Measurements from ENCODE around the gene CRYGB. TPM values are rescaled to one million over a fixed set of nuclear protein-coding genes. Genes with fewer than 3 reads are reported as not detected.

The CRYGB gene
- total and polyA plus RNA-seq, 2 of the 4 experiments (the other 2 are of a cell fraction), result not detected

DNA sequence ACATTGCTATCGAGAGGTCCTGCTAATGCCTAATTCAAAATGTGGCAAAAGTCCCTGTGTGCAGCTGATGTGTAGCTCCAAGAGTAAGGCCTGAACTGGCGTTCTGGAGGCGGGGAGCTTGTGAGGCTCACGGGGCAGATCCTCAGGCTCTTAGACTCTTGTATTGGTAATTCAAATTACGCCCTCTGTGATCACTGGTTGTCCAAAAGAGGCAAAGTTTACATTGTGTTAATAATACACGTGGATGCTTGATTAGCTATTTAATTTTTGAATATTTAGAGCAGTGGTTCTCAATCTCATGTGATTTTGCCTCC, 29.8 kb upstream of the CRYGB start:
- Histone ChIP-seq H3K4me3 (ENCODE audit: insufficient read depth, low read depth, low read length) (no peak overlapping the region), H3K4me1 (ENCODE audit: control insufficient read depth, insufficient read depth, low read length) (no peaks in the 10 kb centered on the region), H3K36me3 (ENCODE audit: control insufficient read depth, insufficient read depth, low read length) (no peaks in the 10 kb centered on the region), H3K23ac (ENCODE audit: low read depth, low read length) (no peak overlapping the region), H2BK5ac (ENCODE audit: low read depth, low read length, poor library complexity, severe bottlenecking) (no peak overlapping the region), H2AK5ac (ENCODE audit: low read depth, low read length) (no peak overlapping the region), H3K27ac (ENCODE audit: insufficient read depth, low read length) (no peak overlapping the region), H2BK20ac (ENCODE audit: low read depth, low read length) (no peak overlapping the region), H4K8ac (ENCODE audit: low read depth in 2 of 2, low read length in 2 of 2) (no peak overlapping the region), H3K18ac (ENCODE audit: low read depth, low read length) (no peak overlapping the region), H3K9me1 (ENCODE audit: insufficient read depth, low read length) (no peaks in the 10 kb centered on the region), H2BK120ac (ENCODE audit: low read depth, low read length) (no peak overlapping the region), H2BK15ac (ENCODE audit: low read depth, low read length) (no peak overlapping the region), H3K27me3 (ENCODE audit: control insufficient read depth, insufficient read depth, low read length) (no peaks in the 10 kb centered on the region; the same call in 1 of the 2 replicates), H3K14ac (replicated peaks; ENCODE audit: low read depth, low read length) (no peak overlapping the region), H3K9ac (ENCODE audit: low read depth, low read length) (no peak overlapping the region), H3K79me1 (ENCODE audit: low read depth in 1 of 2, low read length in 2 of 2) (no peaks in the 10 kb centered on the region), H3K4ac (ENCODE audit: low read depth, low read length) (no peak overlapping the region), H4K91ac (ENCODE audit: insufficient read depth, low read depth, low read length) (no peak overlapping the region), H4K5ac (ENCODE audit: low read depth, low read length) (no peak overlapping the region), H3K9me3 (ENCODE audit: control insufficient read depth, insufficient read depth, low read length) (no peaks in the 10 kb centered on the region), H3K56ac (ENCODE audit: extremely low read depth, insufficient read depth, low read length) (no peak overlapping the region), H2AK9ac (replicated peaks; ENCODE audit: low read depth, low read length, poor library complexity) (no peak overlapping the region), H3K4me2 (ENCODE audit: low read depth, low read length) (no peak overlapping the region), H4K20me1 (ENCODE audit: insufficient read depth, low read length) (no peaks in the 10 kb centered on the region), H2AFZ (replicated peaks; ENCODE audit: low read length, poor library complexity) (peak overlapping the region; percentile 58)
- BruUV-seq (replicated peaks), result no TSS peak
- in situ Hi-C loops (cut with MboI; ENCODE audit: low sequenced_read_pairs) (no loop called here), dilution Hi-C loops (cut with HindIII; ENCODE audit: low sequenced_read_pairs, unreplicated experiment) (no loop called here), intact Hi-C loops (cut with micrococcal nuclease) (loop anchor here (1.0 to 10.0 kb wide), 2 partner anchors 80 to 179 kb away; partner anchors contain the start of gene IDH1)
- DNase-seq, result no peak
- ATAC-seq (ENCODE audit: low read depth), result no peak
- WGBS, 2 experiments (ENCODE audit: extremely low coverage in 2 of 2, insufficient read length in 1 of 2), result 40% methylated on average over 1 of the region's 6 CpGs; no CpG with 5 or more reads in 1 of the 2 experiments
- ChIA-PET CTCF (interaction anchor here (0.6 to 1.6 kb wide), 9 partner anchors 13 to 259 kb away, joined by 3 to 11 read pairs (median 3); partner anchors contain the start of gene IDH1), POLR2A (ENCODE audit: unreplicated experiment) (no interaction called here)
- no peak for TF ChIP-seq FOS (IDR thresholded peaks at IDR 0.05; ENCODE audit: low read depth, low read length)
- TF ChIP-seq, protein P1, sequence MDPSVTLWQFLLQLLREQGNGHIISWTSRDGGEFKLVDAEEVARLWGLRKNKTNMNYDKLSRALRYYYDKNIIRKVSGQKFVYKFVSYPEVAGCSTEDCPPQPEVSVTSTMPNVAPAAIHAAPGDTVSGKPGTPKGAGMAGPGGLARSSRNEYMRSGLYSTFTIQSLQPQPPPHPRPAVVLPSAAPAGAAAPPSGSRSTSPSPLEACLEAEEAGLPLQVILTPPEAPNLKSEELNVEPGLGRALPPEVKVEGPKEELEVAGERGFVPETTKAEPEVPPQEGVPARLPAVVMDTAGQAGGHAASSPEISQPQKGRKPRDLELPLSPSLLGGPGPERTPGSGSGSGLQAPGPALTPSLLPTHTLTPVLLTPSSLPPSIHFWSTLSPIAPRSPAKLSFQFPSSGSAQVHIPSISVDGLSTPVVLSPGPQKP (IDR thresholded peaks at IDR 0.05; ENCODE audit: borderline replicate concordance, low read depth, low read length), result no peak
- no peak for TF ChIP-seq RAD21 (IDR thresholded peaks at IDR 0.05; ENCODE audit: low read length)
- no peak for TF ChIP-seq BHLHE40 (IDR thresholded peaks at IDR 0.05; ENCODE audit: low read depth, low read length)
- no peak for TF ChIP-seq RFX5 (IDR thresholded peaks at IDR 0.05; ENCODE audit: low read depth, low read length)
- TF ChIP-seq SMC3 (IDR thresholded peaks at IDR 0.05; ENCODE audit: low read depth, low read length), result no peak
- no peak for TF ChIP-seq CTCF (conservative IDR thresholded peaks at IDR 0.05; ENCODE audit: low read depth, low read length)
- TF ChIP-seq MAFK (IDR thresholded peaks at IDR 0.05; ENCODE audit: low read depth, low read length), result no peak
- no peak for TF ChIP-seq CHD1 (IDR thresholded peaks at IDR 0.05; ENCODE audit: low read depth, low read length)
- TF ChIP-seq, protein P2, sequence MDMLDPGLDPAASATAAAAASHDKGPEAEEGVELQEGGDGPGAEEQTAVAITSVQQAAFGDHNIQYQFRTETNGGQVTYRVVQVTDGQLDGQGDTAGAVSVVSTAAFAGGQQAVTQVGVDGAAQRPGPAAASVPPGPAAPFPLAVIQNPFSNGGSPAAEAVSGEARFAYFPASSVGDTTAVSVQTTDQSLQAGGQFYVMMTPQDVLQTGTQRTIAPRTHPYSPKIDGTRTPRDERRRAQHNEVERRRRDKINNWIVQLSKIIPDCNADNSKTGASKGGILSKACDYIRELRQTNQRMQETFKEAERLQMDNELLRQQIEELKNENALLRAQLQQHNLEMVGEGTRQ (IDR thresholded peaks at IDR 0.05; ENCODE audit: low read depth, low read length), result no peak
- TF ChIP-seq POLR2A (IDR thresholded peaks at IDR 0.05; ENCODE audit: low read depth, low read length), result no peak
- no peak for TF ChIP-seq MXI1 (IDR thresholded peaks at IDR 0.05; ENCODE audit: borderline replicate concordance, low read depth, low read length)
- no peak for TF ChIP-seq CEBPB (IDR thresholded peaks at IDR 0.05; ENCODE audit: low read depth, low read length)
- TF ChIP-seq MAZ (IDR thresholded peaks at IDR 0.05; ENCODE audit: borderline replicate concordance, low read depth, low read length), result no peak
- no peak for TF ChIP-seq NFE2L2 (IDR thresholded peaks at IDR 0.05; ENCODE audit: low read depth, low read length)

All from IMR-90 (cell line).